ENCODE data around the gene DEPDC5.

Gene DEPDC5

DNA sequence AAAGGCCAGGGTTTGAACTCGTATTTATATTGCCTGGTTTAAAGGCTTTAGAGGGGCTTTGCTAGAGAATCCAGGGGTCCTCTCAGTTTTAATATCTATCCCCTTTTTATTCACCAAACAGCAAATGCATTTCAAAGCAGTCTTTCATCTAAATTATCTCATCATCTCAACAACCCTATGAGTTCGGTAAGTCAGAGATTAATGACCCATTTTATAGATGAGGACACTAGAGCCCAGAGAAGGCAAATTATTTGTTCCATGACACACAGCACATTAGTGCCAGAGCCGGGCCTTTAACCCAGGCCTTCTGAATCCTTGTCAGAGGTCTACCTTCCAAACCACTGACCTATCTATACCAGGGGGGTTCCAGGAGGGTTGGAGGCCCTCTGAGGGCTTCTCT is 173.7 kb downstream of the DEPDC5 start:
- no peak for DNase-seq

DNA sequence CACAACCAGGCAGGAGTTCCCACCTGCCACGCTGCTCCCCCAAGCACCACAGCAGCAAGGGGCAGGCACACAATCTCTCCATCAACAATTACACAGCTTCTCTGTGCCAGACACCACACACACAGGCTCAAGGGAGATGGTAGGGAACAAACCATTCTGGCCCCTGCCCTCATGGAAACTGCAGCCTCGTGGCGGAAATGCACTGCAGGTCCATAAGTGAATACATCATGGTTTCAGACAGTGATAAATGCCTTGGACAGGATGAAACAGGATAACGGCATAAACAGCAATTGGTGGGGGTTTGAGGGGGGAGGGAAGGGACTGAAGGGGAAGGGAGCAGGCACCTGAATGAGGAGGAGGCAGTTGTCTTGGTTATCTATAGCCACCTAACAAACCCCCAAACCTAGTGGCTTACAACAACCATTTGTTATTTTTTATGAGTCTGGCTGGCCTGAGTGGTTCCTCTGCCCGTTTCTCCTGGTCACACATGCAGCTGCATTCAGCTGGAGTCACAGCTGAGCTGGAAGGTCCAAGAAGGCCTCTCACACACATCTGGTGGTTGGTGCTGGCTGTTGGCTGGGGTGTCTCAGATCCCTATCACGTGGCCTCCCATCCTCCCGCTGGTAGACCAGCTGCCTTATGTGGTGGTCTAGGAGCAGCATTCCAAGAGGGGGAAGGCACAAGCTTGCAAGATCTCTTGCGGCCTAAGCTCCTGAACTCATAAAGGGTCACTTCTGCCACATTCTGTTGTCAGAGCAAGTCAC is 175.5 kb downstream of the DEPDC5 start:
- no peak for DNase-seq

DNA sequence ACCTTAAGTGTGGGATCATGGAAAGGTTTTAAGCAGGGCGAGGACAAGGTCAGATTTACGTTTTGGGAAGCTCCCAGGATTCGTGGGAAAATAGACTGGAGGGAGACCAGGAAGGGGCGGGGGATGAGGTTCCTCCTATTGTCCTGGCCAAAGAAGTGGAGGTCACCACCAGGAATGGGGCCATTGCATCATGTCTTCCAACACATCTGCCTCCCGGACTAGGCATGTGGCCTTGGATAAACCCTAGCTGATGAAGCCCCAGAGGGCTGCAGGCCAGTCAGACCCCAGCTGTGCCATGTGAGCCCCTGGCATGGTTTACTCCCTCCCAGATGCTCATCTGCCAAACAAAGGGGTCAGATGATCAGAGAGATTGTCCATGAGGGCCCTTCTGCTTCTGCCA is 179.0 kb downstream of the DEPDC5 start:
- DNase-seq, result no peak

DNA sequence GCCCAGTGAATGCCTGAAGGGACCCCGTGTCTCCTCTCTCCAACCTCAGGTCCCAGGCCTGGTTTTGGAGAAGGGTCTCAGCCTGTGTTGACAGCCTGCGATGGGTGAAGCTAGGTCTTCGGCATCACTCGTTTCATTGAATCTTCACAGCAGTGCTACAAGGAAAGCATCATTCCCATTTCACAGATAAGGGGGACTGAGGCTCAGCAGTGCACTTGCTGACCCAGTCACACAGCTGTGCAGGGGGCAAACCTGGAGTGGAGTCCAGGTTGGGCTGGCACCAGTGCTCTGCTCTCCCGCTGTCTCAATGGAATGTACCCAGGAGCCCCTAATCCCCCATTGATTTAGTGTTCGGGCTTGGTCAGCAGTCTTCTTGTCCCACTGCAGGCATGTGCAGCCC is 179.6 kb downstream of the DEPDC5 start:
- no peak for DNase-seq

DNA sequence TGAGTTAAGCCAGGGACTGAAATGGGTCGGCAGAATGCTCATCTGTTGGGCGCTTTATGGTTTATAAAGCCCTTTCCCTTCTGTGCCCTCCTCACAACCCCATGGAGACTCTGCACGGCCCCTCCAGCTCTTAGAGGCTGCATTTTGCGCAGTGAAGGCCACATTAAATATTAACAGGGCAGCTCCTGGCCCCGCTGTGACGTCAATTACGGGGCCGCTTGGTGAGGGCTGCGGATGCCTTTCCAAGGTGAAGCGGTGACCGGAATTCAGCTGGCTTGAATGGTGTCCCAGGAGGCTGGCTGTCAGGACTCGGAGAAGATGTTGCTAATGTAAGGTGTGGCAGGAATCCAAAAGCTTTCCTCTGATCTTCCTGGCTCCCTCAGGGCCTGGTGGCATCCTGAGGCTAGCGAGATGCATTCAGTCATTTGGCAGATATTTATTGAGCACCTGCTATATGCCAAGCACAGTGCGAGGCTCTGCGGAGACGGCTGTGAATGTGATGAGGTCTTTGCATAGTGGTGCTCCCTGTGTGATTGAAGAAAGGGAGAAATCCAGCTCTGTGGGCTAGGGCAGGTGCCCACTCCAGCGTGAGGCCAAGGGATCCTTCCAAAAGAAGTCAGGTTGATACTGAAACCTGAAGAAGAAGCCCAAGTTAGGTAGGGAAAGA is 180.1 kb downstream of the DEPDC5 start:
- no peak for DNase-seq

DNA sequence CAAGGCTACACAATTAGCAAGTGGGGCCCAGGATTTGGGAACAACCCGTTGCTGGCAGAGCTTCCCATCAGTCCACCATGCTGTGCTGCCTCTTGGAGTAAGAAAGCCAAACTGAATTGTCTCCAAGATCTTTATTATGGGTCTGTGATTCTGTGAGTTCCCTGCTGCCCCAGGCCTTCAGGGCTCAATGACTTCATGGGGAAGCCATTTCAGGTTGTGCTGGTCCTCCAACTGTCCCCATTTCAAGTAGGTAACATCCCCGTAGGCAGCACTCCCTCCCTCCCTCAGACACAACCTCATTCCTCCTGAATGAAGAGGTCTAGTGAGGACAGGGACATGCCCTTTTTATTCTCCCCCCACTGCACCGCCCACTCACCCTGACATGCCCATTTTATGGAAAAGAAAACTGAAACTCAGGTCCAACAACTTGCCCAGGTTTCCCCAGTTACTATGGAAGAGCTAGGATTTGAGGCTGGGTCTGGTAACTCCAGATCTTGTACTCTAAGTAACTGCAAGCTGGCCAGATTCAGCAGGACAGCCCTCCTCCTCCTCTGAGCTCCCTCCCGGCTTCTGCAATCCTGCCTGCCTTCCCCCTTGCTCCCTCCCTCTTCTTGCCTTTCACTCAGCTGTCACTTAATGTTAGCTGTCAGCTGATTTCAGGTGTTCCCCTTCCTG is 182.3 kb downstream of the DEPDC5 start:
- peak in 1 of 2 donors; percentile 16 for DNase-seq

DNA sequence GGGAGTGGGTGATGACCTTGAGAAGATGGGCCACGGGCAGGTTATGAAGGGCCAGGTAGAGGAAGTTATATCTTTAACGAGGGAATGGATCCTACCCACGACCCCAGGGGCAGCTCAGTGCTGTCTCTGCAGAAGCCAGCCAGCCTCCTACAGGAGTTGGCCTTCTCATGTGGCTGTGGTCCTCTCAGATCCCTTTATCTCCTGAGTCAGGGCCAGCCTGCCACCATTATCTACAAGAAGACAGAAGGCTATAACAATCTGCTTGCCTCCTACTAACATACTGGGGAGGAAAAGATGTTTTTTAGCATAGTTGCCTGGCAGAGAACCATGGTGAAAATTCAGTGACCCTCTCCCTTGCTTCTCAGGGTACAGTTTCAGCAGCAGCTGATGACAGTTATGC is 183.5 kb downstream of the DEPDC5 start:
- no peak for DNase-seq

DNA sequence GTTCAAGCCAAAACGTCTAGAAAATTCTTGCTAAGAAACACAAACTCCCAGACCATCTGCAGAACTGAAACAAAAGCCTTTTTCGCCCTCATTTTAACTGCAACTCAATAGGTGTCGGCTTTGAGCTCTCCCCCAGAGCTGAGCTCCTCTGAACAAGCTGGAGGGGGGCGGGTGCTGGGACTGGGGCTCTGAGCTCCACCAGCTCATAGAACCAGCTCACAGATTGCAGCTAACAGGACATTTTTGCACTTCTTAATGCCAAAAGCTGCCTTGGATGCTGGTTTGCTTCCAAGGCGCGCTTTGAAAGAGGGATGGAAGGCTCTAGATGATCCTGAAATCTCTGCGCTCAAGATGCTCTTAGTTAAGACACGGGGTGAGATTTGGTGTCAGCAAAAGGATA is 184.5 kb downstream of the DEPDC5 start:
- DNase-seq, result no peak

DNA sequence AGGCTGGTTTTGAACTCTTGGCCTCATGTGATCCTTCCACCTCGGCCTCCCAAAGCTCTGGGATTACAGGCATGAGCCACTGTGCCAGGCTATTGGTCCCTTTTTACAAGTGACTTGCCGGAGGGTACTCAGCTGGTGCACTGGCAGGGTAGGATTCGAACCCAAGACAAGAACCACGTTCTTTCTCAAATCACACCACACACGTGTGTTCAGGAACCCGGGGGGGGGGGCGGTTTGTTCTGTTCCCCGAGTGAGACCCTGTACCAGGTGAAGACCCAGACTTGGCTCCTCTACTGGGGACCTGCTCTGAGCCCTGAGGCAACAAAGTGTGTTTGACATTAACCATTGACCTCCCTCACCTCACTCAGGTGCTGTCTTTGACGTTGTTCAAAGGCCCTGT is 186.7 kb downstream of the DEPDC5 start:
- no peak for DNase-seq

DNA sequence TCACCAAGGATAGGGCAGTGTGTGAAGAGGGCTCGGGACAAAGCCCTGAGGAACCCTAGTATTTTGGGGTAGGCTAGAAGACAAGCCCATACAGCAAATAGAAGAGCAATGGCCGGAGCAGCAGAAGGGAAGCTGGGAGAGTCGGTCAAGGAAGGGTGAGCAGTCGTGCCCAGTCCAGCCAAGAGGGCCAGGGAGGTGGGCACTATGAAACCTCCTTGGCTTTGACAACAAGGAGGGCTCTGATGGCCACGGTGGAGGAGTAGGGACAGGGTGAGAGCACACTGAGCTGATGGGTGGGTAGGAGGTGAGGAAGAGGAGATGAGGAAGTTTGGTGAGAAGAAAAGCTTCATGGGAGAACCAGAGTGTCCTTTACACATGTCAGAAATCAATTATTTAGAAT is 188.3 kb downstream of the DEPDC5 start:
- no peak for DNase-seq

DNA sequence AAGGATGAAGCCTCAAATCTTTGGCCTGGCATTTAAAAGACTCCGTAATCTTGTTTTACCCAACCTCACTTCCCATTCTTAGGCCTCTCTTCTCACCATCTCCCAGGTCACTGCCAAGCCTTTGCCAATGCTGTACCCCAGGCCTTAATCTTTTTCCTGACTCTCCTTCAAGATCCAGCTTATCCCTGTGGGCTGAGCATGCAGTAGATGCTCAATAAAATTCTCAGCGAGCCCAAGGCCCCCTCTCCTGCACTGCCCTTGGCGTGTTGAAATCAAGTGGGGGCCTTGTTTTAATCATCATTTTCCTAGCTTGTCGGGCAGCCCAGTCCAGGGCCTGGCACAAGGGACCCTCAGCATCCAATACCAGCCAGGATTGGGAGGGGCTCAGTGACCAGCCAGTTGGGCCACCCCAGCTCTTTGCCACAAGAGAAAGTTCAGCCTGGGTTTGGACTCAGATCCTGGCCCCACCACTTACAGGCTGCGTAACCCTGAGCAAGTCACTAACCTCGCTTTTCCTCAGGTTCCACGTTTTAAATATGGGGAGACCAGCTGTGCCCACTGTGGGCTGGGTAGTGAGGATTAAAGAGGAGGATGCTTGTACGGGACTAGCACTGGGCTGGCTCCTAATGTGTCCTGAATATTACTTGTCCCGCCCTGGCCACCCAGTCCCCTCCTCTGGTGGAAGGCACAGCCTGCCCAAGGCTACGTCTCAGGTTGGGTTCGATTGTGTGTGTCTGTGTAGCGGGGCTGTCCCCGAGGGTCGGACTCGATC is 189.6 kb downstream of the DEPDC5 start:
- DNase-seq, result no peak

DNA sequence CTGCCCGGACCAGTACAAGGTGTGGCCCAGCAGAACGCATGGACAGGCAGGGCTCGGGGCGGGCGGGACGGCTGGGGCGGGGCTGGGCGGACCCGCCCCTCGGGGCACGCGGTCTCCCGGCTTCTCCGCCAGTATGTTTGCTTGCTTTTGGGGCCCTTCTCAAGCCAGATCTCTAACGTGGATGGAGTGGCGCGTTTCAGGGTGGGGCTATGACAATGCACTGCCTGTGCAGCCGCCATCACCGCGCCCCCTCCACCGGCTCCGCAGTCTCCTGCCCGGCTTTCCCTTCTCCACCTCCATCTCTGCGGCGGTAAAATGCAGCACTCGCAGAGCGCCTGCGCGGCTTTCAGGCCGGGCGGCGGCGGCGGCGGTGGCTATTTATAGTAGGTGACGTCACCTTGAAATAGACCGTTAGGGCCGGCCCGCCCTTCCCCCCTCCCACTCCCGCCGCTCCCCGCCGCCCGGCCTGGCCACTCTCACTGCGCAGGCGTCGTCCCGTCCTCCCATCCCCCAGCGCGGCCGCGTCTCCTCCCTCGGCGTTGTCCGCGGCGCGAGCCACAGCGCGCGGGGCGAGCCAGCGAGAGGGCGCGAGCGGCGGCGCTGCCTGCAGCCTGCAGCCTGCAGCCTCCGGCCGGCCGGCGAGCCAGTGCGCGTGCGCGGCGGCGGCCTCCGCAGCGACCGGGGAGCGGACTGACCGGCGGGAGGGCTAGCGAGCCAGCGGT is 190.3 kb downstream of the DEPDC5 start, which contains the start of gene YWHAH:
Gene YWHAH (plus strand): TSS at position 558 of the 722 bp plus-strand sequence. CDS start 199 bp downstream, outside the sequence.
- peak; percentile 90 to 98 for DNase-seq

DNA sequence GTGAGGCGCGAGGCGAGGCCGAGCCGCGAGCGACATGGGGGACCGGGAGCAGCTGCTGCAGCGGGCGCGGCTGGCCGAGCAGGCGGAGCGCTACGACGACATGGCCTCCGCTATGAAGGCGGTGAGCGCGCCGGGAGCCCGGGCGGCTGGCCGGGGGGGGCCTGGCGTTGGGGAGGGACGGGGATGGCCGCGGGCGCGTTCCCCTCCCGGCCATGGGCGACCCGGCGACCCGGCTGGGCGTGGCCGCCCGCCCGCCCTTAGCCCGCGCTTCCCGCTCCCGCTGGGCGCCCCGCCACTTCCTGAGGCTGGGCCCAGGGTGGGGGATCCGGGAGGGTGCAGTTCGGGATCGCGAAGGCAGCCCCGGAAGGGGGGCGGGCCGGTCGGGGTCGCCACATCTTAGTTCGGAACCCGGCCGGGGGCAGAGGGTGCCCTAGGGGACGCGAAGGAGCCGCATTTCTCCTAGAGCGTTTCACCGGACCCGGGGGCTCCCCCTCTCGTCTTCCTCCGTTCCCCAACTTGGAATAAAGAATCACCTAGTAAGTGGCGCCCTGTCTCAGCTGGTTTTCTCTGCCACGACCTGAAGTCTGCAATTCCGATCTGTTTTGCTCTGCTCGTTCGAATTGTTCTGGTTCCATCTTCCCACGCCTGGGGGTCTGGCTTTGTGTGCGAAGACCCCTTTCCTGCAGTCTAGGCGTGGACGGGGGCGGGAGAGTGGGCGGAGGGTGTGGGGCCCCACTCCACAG is 191.1 kb downstream of the DEPDC5 start:
- peak in 1 of 2 donors; percentile 19 for DNase-seq

DNA sequence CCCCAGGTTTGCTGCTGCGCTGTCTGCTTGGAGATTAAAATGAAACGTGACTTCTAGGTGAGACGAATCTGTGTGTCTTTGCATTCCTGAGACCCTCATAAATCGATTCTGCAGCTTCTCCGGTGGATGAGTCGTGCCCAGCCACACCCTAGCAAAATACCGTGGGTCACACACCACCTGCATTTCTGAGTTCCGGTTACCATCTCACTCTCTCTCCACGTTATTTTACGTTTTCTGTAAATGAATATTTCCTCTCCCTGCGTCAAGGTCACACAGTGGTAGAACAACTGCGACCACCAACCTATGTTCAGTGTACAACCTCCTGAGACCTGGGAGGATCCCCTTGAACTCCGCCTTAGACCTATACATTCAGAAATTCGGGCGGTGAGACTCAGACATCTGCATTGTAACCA is 191.6 kb downstream of the DEPDC5 start:
- DNase-seq, result no peak

DNA sequence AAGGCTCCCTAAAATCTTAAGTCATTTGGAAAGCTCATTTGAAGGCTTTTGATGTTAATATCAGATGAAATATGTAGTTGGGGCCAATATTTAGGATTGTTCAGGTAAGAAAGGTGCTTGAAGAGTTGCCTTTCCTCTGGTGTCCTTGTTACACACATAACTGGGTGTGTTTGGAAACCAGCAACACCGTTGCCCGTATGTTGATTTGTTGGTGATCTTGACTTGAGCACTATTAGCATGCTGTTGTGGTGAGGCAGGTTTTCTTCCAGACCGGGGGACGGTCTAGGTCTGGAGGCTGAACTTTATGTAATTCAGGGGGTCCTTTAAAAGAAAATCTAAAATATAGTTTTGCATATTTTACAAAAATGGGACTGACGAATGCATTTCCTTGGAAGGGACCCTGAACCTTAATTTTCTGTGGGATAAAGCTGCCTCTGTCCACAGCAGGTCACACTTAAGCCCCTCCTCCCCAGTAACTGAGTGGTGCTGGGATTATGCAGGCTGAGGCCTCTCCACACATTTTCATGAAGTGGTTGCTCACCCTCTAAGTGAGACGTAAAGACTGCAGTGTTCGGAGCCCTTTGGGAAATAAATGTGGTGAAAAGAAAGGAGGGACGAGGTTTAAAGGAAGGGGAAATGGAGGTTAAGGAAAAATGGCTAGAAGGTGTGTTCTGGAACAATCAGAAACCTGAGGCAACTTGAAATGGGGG is 192.3 kb downstream of the DEPDC5 start:
- no peak for DNase-seq

DNA sequence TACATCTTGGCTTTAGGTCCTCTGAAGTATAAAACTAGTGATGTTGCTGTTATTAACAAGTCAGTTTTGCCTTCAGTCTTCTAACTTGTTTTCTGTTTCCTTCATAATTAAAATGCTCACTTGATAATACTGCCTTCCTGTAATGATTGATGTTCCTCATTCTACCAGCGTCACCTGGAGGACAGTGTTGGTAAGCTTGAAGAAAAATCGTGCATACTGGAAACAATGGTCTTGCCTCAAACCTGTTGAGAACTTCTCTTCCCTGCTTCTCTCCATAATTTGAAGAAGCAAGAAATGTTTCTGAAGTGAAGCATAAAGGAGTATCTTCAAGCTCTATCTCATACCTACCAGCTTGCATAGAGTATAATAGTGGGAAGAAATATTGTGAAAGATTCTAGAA is 193.5 kb downstream of the DEPDC5 start:
- peak; percentile 37 to 53 for DNase-seq

DNA sequence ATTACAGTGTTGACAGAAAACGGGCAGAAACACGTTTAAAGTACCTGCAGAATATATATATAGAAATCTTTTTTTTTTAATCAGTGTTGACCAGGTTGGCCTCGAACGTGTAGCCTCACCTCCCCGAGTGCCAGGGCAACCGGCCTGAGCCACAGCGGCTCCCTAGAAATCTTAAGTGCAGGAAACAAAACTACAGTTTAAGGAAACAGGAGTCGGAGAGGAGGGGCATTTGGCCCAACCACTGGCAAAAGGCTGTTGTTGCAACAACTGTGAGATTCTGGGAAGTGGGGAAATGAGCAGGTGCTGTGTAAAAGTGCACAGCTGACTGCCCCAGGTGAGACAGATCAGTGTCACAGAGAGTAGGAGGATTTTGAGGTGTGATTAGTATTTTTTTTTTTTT is 194.2 kb downstream of the DEPDC5 start:
- no peak for DNase-seq

DNA sequence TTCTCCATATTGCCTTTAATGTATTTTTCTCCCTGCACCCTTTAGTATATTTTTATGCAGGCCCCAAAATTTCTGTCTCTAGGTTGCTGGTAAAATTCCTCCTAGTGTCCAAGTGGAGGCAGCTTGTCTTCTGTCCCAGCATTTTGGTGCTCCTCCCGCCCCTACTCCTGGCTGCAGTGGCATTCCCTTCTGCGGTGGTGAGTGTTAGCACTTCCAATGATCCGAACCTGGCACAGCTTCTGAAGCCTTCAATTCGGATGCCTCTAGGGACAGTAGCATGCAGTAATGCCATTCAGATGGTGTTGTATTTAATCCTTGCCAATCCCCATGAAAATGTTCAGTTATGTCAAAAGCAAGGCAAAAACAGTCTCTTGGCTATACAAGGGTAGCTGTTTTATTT is 196.4 kb downstream of the DEPDC5 start:
- DNase-seq, result no peak

DNA sequence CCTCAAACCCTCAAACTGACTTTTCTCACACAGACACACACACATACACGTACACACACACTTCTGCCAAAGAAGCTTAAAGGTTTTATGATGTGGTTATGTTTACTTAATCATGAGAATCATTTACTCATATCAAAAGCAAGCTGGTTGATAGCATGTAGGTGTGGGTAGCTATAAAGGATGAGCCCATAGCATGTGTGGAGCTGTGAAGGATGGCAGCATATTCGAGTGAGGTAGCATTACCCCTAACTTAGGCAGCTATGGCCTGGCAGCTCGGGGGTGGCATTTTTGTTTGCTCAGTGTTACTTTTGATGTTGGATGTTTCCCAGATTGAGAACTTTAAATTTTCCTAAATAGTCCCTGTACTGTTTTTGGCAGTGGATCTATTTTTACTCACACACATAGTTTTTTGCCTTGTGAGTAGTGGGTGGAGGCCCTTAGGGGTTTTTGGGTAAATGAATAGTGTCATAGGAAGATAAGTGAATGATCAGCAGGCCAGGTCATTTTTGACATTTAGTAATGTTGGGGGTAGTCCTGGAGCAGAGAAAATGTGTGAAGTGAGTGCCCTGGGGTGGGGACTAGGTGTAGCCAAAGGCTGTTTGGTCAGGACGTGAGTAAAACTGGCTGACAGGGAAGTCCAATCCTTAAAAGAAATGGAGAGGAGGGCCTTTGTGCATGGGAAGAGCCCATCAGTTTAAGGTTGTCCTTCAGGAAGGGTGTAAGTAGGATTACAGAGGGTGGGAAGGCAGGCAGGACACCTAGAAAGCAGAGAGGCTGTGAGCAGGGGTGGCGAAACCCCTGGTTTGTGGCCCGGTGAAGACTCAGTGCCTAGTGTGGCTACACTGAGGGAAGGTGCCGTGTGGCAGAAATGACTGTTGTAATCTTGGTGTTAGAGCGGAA is 197.6 kb downstream of the DEPDC5 start:
- no peak for DNase-seq

DNA sequence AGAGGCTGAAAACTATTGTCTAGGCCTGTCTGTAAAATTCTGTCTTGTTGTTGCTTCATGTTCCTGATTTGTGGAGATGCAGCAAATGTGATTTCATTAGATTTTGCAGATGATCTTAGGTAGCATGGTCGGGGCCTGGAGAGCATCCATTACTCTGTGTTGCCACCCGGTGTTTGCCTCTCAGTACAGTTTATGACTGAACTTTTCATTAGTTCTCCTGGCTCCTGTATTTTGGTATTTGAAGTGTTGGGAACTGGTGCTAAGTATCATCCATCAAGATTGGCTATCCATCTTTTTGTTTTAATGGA is 198.2 kb downstream of the DEPDC5 start:
- no peak for DNase-seq
